SU-DHL-6 (cell line): ENCODE data around the gene STARD3NL.

Source experiments
- CTCF ChIP-seq: fragments of 200-600 bp; sonication (generic); IDR thresholded peaks from one replicate; pipeline ENCODE4 v1.5.1; 2017; ENCODE audit warnings: antibody characterized with exemption, mild to moderate bottlenecking, low read length, moderate library complexity; ENCODE audit not compliant: insufficient read depth, poor library complexity, severe bottlenecking
- EZH2phosphoT487 ChIP-seq: fragments of 200-600 bp; sonication (generic), shearing (Covaris generic); conservative IDR thresholded peaks from 2 replicates; pipeline ENCODE4 v1.6.1; 2018; ENCODE audit warnings: mild to moderate bottlenecking, antibody characterized with exemption, low read length, moderate library complexity, mixed read lengths

- TF ChIP-seq CTCF, result no peak
- TF ChIP-seq EZH2phosphoT487, result no peak
Measured at GRCh38 chr7:38154278-38154677, 23.8 kb upstream of the STARD3NL start.
